Calu3 (cell line): ENCODE results near the gene ABHD17A. TPM values are rescaled to one million over a fixed set of nuclear protein-coding genes. Genes with fewer than 3 reads are reported as not detected.
A peak's percentile ranks its signal among the peaks of the same experiment; 100 is the strongest.

Experiments
- BruUV-seq: library from RNA; stranded (reverse); fragments of 400-500 nt; replicated peaks from 2 replicates; lab custom pipeline; 2021; lab: Mats Ljungman, UMichigan
- CTCF ChIA-PET: fragments of 300-600 bp; sonication (Branson Sonifier 250); formaldehyde crosslinking; loops from one replicate; lab custom pipeline; 2022; ENCODE audit warnings: antibody characterized with exemption; lab: Charles Lee
- DNase-seq: peaks from one replicate; pipeline ENCODE4 v3.0.0; 2022
- H3K27ac Mint-ChIP-seq: one replicate; pipeline ENCODE4 v1.8.0; 2022; ENCODE audit warnings: mixed read lengths; ENCODE audit not compliant: unreplicated experiment
- H3K27me3 Mint-ChIP-seq: one replicate; pipeline ENCODE4 v1.8.0; 2022; ENCODE audit warnings: mixed read lengths; ENCODE audit not compliant: unreplicated experiment
- H3K36me3 Mint-ChIP-seq: one replicate; pipeline ENCODE4 v1.8.0; 2022; ENCODE audit warnings: mild to moderate bottlenecking, moderate library complexity, mixed read lengths; ENCODE audit not compliant: insufficient read depth, unreplicated experiment
- H3K4me1 Mint-ChIP-seq: one replicate; pipeline ENCODE4 v1.8.0; 2022; ENCODE audit warnings: mild to moderate bottlenecking, low read depth, mixed read lengths; ENCODE audit not compliant: unreplicated experiment
- H3K4me3 Mint-ChIP-seq: one replicate; pipeline ENCODE4 v1.8.0; 2022; ENCODE audit warnings: mild to moderate bottlenecking, low read depth, moderate library complexity, mixed read lengths; ENCODE audit not compliant: unreplicated experiment
- H3K9me3 Mint-ChIP-seq: one replicate; pipeline ENCODE4 v1.8.0; 2022; ENCODE audit warnings: low read depth, mixed read lengths; ENCODE audit not compliant: unreplicated experiment
- intact Hi-C: fragments of 100-400 bp; cut with micrococcal nuclease; formaldehyde crosslinking; loops from one replicate; pipeline ENCODE4 v1.10.0; 2022; ENCODE audit not compliant: unreplicated experiment
- total RNA-seq: library from RNA; stranded (reverse); gene quantifications from 2 replicates; pipeline ENCODE4 v1.2.3, GENCODE V29; 2022
- TF ChIP-seq, protein P1 (sequence below): fragments of 200-600 bp; IDR thresholded peaks from one replicate; pipeline ENCODE4 v1.8.0; 2022; ENCODE audit warnings: antibody characterized with exemption; ENCODE audit not compliant: unreplicated experiment

Gene ABHD17A
- total RNA-seq, 1 experiment from 2014 or later, result 35.2 TPM

DNA sequence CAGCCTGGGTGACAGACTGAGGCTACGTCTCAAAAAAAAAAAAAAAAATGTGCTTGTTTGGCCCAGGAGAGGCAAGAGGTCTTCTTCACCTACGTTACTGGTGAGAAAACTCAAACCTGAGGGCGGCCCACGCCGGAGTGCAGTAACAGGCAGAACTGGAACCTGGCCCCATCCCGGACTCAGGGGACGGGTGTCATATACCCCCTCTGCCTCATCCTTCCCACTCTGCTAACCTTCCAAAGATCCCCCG is 19.5 kb upstream of the ABHD17A start:
- CTCF ChIA-PET, result no interaction called here
- intact Hi-C loops, result no loop called here
- BruUV-seq, result no TSS peak
- H3K4me1 Mint-ChIP-seq, result peaks cover 9% of the 10 kb centered on the region
- TF ChIP-seq, protein P1, sequence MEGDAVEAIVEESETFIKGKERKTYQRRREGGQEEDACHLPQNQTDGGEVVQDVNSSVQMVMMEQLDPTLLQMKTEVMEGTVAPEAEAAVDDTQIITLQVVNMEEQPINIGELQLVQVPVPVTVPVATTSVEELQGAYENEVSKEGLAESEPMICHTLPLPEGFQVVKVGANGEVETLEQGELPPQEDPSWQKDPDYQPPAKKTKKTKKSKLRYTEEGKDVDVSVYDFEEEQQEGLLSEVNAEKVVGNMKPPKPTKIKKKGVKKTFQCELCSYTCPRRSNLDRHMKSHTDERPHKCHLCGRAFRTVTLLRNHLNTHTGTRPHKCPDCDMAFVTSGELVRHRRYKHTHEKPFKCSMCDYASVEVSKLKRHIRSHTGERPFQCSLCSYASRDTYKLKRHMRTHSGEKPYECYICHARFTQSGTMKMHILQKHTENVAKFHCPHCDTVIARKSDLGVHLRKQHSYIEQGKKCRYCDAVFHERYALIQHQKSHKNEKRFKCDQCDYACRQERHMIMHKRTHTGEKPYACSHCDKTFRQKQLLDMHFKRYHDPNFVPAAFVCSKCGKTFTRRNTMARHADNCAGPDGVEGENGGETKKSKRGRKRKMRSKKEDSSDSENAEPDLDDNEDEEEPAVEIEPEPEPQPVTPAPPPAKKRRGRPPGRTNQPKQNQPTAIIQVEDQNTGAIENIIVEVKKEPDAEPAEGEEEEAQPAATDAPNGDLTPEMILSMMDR, result no peak
- H3K4me3 Mint-ChIP-seq, result peak overlapping the region; percentile 74
- no peaks in the 10 kb centered on the region for H3K9me3 Mint-ChIP-seq
- DNase-seq, result no peak
- H3K36me3 Mint-ChIP-seq, result peaks cover 39% of the 10 kb centered on the region
- peak overlapping the region; percentile 86 for H3K27ac Mint-ChIP-seq
- H3K27me3 Mint-ChIP-seq, result no peaks in the 10 kb centered on the region

DNA sequence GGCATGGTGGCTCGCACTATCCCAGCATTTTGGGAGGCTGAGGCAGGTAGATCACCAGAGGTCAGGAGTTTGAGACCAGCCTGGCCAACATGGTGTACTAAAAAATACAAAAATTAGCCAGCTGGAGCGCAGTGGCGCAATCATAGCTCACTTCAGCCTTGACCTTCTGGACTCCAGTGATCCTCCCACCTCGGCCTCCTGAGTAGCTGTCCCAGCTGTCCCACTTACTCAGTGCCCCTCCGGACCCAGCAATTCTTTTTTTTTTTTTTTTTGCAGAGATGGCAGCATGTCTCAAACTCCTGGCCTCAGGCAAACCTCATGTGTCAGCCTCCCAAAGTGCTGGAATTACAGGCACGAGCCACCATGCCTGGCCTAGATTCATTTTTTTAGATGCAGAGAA is 17.6 kb upstream of the ABHD17A start:
- Mint-ChIP-seq H3K4me1 (peaks cover 9% of the 10 kb centered on the region), H3K9me3 (no peaks in the 10 kb centered on the region), H3K27ac (no peak overlapping the region), H3K4me3 (no peak overlapping the region), H3K36me3 (peaks cover 34% of the 10 kb centered on the region), H3K27me3 (no peaks in the 10 kb centered on the region)
- intact Hi-C loops, result no loop called here
- TF ChIP-seq, protein P1, result no peak
- no peak for DNase-seq
- CTCF ChIA-PET, result interaction anchor here (0.7 kb wide), 1 partner anchor 53 kb away, joined by 4 read pairs; no protein-coding TSS in a partner anchor
- no TSS peak for BruUV-seq

- Mint-ChIP-seq H3K36me3 (peaks cover 33% of the 10 kb centered on the region), H3K4me1 (peaks cover 9% of the 10 kb centered on the region), H3K27me3 (no peaks in the 10 kb centered on the region), H3K27ac (no peak overlapping the region), H3K4me3 (no peak overlapping the region), H3K9me3 (no peaks in the 10 kb centered on the region)
- TF ChIP-seq, protein P1, result no peak
- BruUV-seq, result no TSS peak
- CTCF ChIA-PET, result interaction anchor here (0.6 kb wide), 1 partner anchor 726 kb away, joined by 6 read pairs; no protein-coding TSS in a partner anchor
- DNase-seq, result no peak
- intact Hi-C loops, result no loop called here
Measured at GRCh38 chr19:1901940-1902404, 16.7 kb upstream of the ABHD17A start.

DNA sequence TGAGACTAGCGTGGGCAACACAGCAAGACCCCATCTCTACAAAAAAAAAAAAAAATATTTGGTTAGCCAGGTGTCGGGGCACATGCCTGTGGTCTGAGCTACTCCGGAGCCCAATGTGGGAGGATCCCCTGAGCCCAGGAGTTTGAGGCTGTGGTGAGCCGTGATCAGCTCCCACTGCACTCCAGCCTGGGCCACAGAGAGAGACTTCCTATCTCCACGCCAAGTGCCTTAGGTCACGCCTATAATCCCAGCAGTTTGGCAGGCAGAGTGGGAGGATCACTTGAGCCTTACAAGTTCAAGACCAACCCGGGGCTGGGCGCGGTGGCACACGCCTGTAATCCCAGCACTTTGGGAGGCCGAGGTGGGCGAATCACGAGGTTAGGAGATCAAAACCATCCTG is 11.2 kb upstream of the ABHD17A start:
- intact Hi-C loops, result no loop called here
- no peaks in the 10 kb centered on the region for H3K4me1 Mint-ChIP-seq
- H3K27ac Mint-ChIP-seq, result no peak overlapping the region
- no peaks in the 10 kb centered on the region for H3K27me3 Mint-ChIP-seq
- TF ChIP-seq, protein P1, result no peak
- H3K36me3 Mint-ChIP-seq, result peaks cover 8% of the 10 kb centered on the region
- no peak overlapping the region for H3K4me3 Mint-ChIP-seq
- CTCF ChIA-PET, result interaction anchor here (0.6 to 0.7 kb wide), 2 partner anchors 30 to 876 kb away, joined by 3 to 4 read pairs; no protein-coding TSS in a partner anchor
- no TSS peak for BruUV-seq
- DNase-seq, result no peak
- no peaks in the 10 kb centered on the region for H3K9me3 Mint-ChIP-seq
